HG02840 (cell line): Measurements from ENCODE around the gene CX3CL1.
"Not testable (repeated sequence)": the region's sequence is repeated elsewhere in the genome, so short reads cannot be mapped to it uniquely, and the experiment has no call there.

Experiments used
- ATAC-seq: cut with Tn5 transposase; IDR thresholded peaks from one replicate; pipeline ENCODE4 v1.9.1; 2021; ENCODE audit warnings: mild to moderate bottlenecking, moderate library complexity, moderate number of reproducible peaks; ENCODE audit not compliant: unreplicated experiment, low FRiP score

The CX3CL1 gene

GRCh38 chr16:57356547-57356946 is 15.7 kb upstream of the CX3CL1 start:
- no peak for ATAC-seq

- peak; percentile 35 for ATAC-seq
Observed at GRCh38 chr16:57357330-57358085, 14.8 kb upstream of the CX3CL1 start.

GRCh38 chr16:57358086-57358420 is 14.2 kb upstream of the CX3CL1 start:
- ATAC-seq = no peak

GRCh38 chr16:57358527-57359095 is 13.7 kb upstream of the CX3CL1 start, which contains the start of gene CCL22:
TSS of gene CCL22 (plus strand) at chr16:57358783. CDS start at chr16:57358817, 34 bp downstream.
- peak; percentile 62 for ATAC-seq

GRCh38 chr16:57360321-57360935 is 11.9 kb upstream of the CX3CL1 start:
- ATAC-seq = no peak

- no peak for ATAC-seq
Observed at GRCh38 chr16:57361404-57361803, 10.9 kb upstream of the CX3CL1 start.

- no peak for ATAC-seq
Observed at GRCh38 chr16:57364143-57364542, 8.1 kb upstream of the CX3CL1 start.

GRCh38 chr16:57366544-57367040 is 5.7 kb upstream of the CX3CL1 start:
- no peak for ATAC-seq

- no peak for ATAC-seq
Observed at GRCh38 chr16:57367116-57367752, 5.1 kb upstream of the CX3CL1 start.

GRCh38 chr16:57371494-57372371 is 557 bp upstream of the CX3CL1 start:
- no peak for ATAC-seq

- ATAC-seq = no peak
Observed at GRCh38 chr16:57373117-57373947, 1.0 kb downstream of the CX3CL1 start.

- no peak for ATAC-seq
Observed at GRCh38 chr16:57374067-57374534, 1.8 kb downstream of the CX3CL1 start.

GRCh38 chr16:57374925-57375465 is 2.7 kb downstream of the CX3CL1 start:
- not testable (repeated sequence) for ATAC-seq

GRCh38 chr16:57376313-57376818 is 4.1 kb downstream of the CX3CL1 start:
- no peak for ATAC-seq

GRCh38 chr16:57377080-57377841 is 5.0 kb downstream of the CX3CL1 start:
- ATAC-seq = peak; percentile 63

- ATAC-seq = no peak
Observed at GRCh38 chr16:57379579-57379978, 7.3 kb downstream of the CX3CL1 start.

GRCh38 chr16:57380671-57381462 is 8.6 kb downstream of the CX3CL1 start:
- ATAC-seq = no peak
